Stimulated activated CD8-positive, alpha-beta memory T cell treated with anti-CD3 and anti-CD28 coated beads, Interleukin-15, amount 100 ng/mL, for 24 hours (primary cell): ENCODE results near the gene F13A1.
"Not testable (repeated sequence)": the region's sequence is repeated elsewhere in the genome, so short reads cannot be mapped to it uniquely, and the experiment has no call there.

Experiments
- DNase-seq: peaks from one replicate; pipeline ENCODE4 v3.0.0-alpha.2; 2020; ENCODE audit warnings: low read depth

Gene F13A1

GRCh38 chr6:6317825-6318733 lies 2.4 kb downstream of the F13A1 start:
- DNase-seq = no peak

GRCh38 chr6:6317386-6317785 lies 3.1 kb downstream of the F13A1 start:
- DNase-seq = no peak

- DNase-seq = no peak
These were observed 4.8 kb downstream of the F13A1 start for GRCh38 chr6:6315660-6316059.

GRCh38 chr6:6314596-6314995 lies 5.9 kb downstream of the F13A1 start:
- DNase-seq = no peak

GRCh38 chr6:6312901-6313441 lies 7.5 kb downstream of the F13A1 start:
- DNase-seq = no peak

- no peak for DNase-seq
These were observed 14.9 kb downstream of the F13A1 start for GRCh38 chr6:6305575-6305974.

- DNase-seq = not testable (repeated sequence)
These were observed 20.1 kb downstream of the F13A1 start for GRCh38 chr6:6300383-6300782.

- DNase-seq = no peak
These were observed 27.1 kb downstream of the F13A1 start for GRCh38 chr6:6293317-6293716.

- DNase-seq = no peak
These were observed 33.0 kb downstream of the F13A1 start for GRCh38 chr6:6287415-6287814.

- DNase-seq = no peak
These were observed 34.8 kb downstream of the F13A1 start for GRCh38 chr6:6285679-6286078.

- DNase-seq = no peak
These were observed 36.1 kb downstream of the F13A1 start for GRCh38 chr6:6284221-6284966.

GRCh38 chr6:6283746-6284145 lies 36.7 kb downstream of the F13A1 start:
- DNase-seq = no peak

- DNase-seq = no peak
These were observed 37.7 kb downstream of the F13A1 start for GRCh38 chr6:6282716-6283115.

- no peak for DNase-seq
These were observed 43.0 kb downstream of the F13A1 start for GRCh38 chr6:6277413-6277812.

GRCh38 chr6:6270948-6271535 lies 49.4 kb downstream of the F13A1 start:
- no peak for DNase-seq

GRCh38 chr6:6260196-6260722 lies 60.2 kb downstream of the F13A1 start:
- DNase-seq = no peak

GRCh38 chr6:6256886-6257285 lies 63.6 kb downstream of the F13A1 start:
- DNase-seq = no peak

GRCh38 chr6:6256259-6256658 lies 64.2 kb downstream of the F13A1 start:
- DNase-seq = no peak

GRCh38 chr6:6251555-6252280 lies 68.7 kb downstream of the F13A1 start:
- DNase-seq = no peak

- no peak for DNase-seq
These were observed 71.8 kb downstream of the F13A1 start for GRCh38 chr6:6248651-6249050.

- DNase-seq = no peak
These were observed 73.9 kb downstream of the F13A1 start for GRCh38 chr6:6246544-6246943.

GRCh38 chr6:6244624-6245023 lies 75.8 kb downstream of the F13A1 start:
- DNase-seq = no peak
